HL-60/S4 treated with phorbol 12-myristate 13-acetate at 8.2 ng/mL for 4 days and 3 days (cell line): ENCODE results near the gene MRPS2.
"Not testable (repeated sequence)": the region's sequence is repeated elsewhere in the genome, so short reads cannot be mapped to it uniquely, and the experiment has no call there.

Experiments
- in situ Hi-C: fragments of 300-500 bp; cut with MboI; formaldehyde crosslinking; loops from 2 replicates; pipeline ENCODE4 v1.15.0; 2022; ENCODE audit warnings: low sequenced_read_pairs

MRPS2 gene

GRCh38 chr9:135513351-135513846 lies 12.9 kb downstream of the MRPS2 start:
- in situ Hi-C loops = no loop called here

GRCh38 chr9:135513906-135514305 lies 13.4 kb downstream of the MRPS2 start:
- in situ Hi-C loops = not testable (repeated sequence)

- in situ Hi-C loops = no loop called here
Measured at GRCh38 chr9:135514342-135515082, 14.0 kb downstream of the MRPS2 start.

GRCh38 chr9:135515083-135515951 lies 14.8 kb downstream of the MRPS2 start:
- in situ Hi-C loops = no loop called here

- in situ Hi-C loops = no loop called here
Measured at GRCh38 chr9:135516132-135516860, 15.8 kb downstream of the MRPS2 start.

GRCh38 chr9:135517407-135517822 lies 16.9 kb downstream of the MRPS2 start:
- in situ Hi-C loops = no loop called here

- in situ Hi-C loops = no loop called here
Measured at GRCh38 chr9:135519179-135519971, 18.9 kb downstream of the MRPS2 start.

GRCh38 chr9:135520916-135521607 lies 20.6 kb downstream of the MRPS2 start, which contains the start of gene LCN1:
TSS of gene LCN1 (plus strand) at chr9:135521440. CDS start at chr9:135521498, 58 bp downstream.
- in situ Hi-C loops = no loop called here

GRCh38 chr9:135521608-135522095 lies 21.2 kb downstream of the MRPS2 start:
- in situ Hi-C loops = no loop called here

GRCh38 chr9:135522137-135522877 lies 21.8 kb downstream of the MRPS2 start:
- in situ Hi-C loops = no loop called here

GRCh38 chr9:135522931-135523330 lies 22.4 kb downstream of the MRPS2 start:
- in situ Hi-C loops = no loop called here

- in situ Hi-C loops = no loop called here
Measured at GRCh38 chr9:135523521-135524129, 23.1 kb downstream of the MRPS2 start.

- in situ Hi-C loops = no loop called here
Measured at GRCh38 chr9:135524130-135524861, 23.8 kb downstream of the MRPS2 start.

GRCh38 chr9:135525241-135526088 lies 25.0 kb downstream of the MRPS2 start:
- in situ Hi-C loops = no loop called here

GRCh38 chr9:135526089-135526729 lies 25.7 kb downstream of the MRPS2 start:
- in situ Hi-C loops = no loop called here
